SH-SY5Y (cell line): Measurements from ENCODE around the gene BHLHA9.

ENCODE experiments used
- GATA2 ChIP-seq: IDR thresholded peaks from 2 replicates; pipeline ENCODE4 v1.6.1; 2011; ENCODE audit warnings: mild to moderate bottlenecking, low read depth, low read length
- GATA3 ChIP-seq: IDR thresholded peaks from 2 replicates; pipeline ENCODE4 v1.6.1; 2011; ENCODE audit warnings: low read depth, mild to moderate bottlenecking, low read length, moderate library complexity

DNA sequence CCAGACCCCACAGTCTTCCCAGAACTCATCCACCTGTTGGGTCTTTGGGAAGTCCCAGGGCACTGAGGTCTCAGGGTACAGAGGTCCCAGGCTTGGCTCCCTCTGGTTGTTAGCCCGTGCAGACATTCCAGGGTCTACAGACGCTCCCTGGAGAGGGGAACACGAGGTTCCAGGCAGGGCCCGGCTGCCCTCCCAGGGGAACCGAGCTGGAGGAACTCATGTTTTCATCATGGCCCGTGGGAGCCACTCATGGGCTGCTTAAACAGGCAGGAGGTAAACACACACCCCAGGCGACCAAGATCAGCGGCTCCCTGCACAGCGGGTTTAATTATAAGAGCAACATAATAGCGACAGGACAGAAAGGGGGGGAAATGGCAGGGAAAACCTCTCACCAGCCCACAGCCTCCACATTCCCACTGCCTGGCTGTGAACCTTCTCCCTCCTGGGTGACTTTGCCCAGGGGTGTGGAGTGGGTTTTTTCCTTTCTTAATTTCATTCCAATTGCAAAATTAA is 45.7 kb downstream of the BHLHA9 start:
- TF ChIP-seq GATA3, result no peak
- no peak for TF ChIP-seq GATA2
